GM12872 (cell line): ENCODE measurements around the gene FNDC10.

Source experiments
- TF ChIP-seq, protein P1 (sequence below): IDR thresholded peaks from 3 replicates; pipeline ENCODE4 v1.5.1; 2011; ENCODE audit warnings: low read depth, mild to moderate bottlenecking, low read length, moderate library complexity; ENCODE audit not compliant: insufficient read depth

The FNDC10 gene

DNA sequence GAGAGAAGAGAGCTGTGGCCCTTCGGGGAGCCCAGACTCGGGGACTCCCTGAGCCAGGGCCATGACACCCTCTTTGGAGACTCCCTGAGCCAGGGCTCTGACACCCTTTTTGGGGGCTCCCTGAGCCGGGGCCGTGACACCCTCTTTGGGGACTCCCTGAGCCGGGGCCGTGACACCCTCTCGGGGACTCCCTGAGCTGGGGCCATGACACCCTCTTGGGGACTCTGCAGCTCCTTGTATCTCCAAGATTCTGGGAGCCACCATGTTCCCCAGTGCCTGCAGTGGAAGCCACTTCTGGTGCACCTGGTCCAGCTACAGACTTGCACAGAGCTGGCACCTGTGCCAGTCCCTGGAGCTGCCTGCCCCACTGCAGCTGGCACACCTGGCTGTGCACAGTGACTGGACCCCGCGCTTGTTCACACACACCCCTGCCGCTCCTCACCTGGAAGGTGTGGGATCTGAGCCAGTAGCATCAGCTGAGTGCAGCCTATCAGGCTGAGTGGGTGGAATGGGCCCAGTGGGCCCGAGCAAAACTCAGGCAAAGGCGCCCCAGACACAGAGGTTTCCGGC lies 21.5 kb downstream of the FNDC10 start:
- TF ChIP-seq, protein P1, sequence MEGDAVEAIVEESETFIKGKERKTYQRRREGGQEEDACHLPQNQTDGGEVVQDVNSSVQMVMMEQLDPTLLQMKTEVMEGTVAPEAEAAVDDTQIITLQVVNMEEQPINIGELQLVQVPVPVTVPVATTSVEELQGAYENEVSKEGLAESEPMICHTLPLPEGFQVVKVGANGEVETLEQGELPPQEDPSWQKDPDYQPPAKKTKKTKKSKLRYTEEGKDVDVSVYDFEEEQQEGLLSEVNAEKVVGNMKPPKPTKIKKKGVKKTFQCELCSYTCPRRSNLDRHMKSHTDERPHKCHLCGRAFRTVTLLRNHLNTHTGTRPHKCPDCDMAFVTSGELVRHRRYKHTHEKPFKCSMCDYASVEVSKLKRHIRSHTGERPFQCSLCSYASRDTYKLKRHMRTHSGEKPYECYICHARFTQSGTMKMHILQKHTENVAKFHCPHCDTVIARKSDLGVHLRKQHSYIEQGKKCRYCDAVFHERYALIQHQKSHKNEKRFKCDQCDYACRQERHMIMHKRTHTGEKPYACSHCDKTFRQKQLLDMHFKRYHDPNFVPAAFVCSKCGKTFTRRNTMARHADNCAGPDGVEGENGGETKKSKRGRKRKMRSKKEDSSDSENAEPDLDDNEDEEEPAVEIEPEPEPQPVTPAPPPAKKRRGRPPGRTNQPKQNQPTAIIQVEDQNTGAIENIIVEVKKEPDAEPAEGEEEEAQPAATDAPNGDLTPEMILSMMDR: no peak

DNA sequence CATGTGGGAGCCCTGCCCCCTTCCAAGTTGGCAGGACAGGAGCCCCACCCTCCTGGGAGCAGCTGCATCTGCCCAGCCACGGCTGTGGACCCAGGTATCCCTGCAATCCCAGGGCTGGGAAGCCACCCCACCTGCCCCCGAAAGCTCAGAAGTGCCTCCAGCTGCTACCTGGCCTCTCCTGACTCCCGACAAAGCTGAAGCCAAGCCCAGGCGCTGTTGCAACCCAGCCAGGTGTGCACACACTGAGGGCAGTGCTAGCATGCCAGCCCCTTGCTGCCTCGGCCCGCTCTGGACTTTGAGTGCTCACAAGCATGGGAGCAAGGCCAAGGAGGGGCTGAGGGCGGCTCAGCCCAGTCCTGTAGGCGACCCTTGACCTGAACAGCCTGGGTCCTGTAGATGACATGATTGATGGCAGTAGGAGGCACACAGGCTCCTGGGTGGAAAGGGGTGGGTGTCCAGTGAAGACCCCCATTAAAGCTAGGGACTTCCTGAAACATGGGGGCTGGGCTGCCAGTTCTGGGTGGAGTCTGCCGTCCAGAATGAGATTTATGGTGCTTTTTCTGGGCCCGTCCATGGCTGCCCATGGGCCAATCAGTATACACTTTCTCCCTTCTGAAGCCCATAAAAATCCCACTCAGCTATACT lies 22.4 kb downstream of the FNDC10 start:
- TF ChIP-seq, protein P1: no peak

DNA sequence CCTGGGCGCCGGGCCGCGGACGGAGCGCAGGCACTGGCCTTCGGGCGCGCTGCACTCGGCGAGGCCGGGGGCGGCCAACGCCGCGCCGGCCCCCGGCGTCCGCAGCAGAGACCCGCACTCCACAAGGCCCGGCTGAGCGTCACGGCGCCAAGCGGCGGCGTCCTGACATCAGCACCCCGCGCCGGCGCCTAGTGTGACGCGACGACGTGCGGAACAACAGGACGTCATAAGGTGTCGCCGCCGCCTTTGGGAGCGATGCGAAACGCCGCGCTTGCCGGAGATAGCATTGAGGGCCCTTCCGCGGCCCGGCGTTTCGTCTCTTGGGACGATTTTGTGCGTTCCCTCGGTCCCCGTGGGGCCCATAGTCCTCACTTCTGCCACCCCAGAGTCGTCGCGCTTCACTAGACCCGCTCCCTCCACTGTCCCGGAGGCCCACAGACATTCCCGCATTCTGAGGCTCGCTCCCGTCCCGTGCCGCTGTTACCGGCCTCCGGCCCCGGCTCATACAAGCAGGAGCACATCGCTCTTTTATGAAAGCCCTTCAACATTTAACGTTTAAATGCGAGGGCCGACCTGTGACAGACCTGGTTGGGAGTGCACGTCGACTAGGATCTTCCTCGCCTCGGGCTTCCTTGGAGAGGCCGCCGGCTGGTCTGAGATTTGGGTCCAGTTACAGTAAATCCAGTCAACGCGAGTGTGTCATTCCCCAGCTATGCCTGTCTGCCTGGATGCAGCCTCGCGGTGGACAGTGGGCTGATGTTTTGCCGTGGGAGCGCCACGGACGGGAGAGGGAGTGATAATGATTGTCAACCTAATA lies 25.0 kb downstream of the FNDC10 start, which contains the start of gene SSU72:
Gene SSU72, minus strand, starts transcription at position 143 of the 817 bp plus-strand sequence. CDS start 306 bp downstream, outside the sequence.
- TF ChIP-seq, protein P1: no peak

DNA sequence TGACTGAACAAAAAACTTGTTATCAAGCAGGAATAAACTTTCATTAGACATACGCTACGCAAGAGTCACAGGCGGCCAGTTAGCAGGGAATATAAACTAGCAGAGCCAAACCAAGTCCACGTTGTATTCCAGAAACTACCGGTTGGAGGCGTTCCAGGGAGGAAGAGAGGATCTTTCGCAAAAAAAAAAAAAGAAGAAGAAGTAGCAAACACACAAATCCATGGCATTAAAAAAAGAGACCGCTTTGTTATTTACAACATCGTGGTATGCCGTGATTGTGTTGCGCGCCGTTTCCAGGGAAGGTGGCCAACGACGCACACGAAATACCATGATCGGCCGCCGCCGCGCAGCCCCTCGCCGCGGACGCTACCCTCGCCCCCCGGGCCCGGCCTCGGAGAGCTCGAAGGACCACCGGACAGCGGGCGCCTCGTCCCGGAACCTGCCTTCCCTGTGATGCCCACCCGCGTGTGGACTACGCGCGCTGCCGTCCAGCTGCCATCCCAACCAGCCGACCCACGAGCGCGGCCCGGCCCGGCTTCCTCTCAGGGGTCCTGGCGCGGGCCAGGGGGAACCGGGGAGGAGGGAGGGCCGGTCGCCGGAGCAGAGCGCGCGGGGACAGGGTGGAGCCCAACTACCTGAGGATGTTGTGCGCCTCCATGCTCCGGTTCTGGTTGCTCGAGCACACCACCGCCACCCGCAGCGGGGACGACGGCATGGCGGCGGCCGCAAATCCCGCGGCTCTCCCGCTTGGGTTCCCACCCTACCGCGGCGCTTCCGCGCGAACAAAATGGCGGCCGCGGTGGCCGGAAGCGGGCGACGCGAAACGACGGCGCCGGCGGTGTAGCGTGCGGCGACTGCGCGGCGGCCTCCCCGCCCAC lies 25.9 kb downstream of the FNDC10 start:
- TF ChIP-seq, protein P1: no peak

DNA sequence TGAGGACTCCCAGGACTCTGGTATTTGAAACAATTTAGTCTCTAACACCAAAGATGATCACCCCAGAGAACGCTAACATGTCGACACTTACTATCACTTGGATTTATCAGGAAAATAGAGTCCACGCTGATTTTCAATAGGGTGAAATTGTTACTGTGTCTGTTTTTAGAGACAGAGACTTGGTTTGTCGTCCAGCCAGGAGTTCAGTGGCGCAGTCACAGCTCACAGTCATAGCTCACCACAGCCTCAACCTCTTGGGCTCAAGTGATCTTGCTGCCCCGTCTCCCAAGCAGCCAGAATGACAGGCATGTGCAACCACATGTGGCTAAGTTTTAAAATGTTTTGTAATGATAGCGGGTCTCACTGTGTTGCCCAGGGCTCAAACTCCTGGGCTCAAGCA lies 30.6 kb downstream of the FNDC10 start:
- TF ChIP-seq, protein P1: no peak

DNA sequence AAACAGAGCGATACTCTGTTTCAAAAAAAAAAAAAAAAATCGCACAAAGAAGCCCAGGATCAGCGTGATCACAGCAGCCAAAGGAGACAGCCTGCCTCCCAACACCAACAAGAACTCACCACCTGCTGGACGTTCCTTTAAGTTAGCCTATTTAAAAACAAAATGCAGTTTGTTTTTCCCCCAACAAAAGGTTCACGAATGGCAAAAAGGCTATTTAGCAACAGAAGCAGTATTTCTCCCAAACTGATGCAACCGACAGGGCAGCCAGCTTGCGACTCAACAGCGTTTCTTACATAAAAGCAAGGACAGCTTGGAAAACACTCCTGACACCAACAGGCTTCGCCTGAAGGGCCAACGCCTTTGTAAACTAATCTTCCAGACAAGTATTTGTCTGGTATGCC lies 32.0 kb downstream of the FNDC10 start:
- TF ChIP-seq, protein P1: no peak
